Type B pancreatic cell (in vitro differentiated cells): ENCODE results near the gene ATXN7L3B. TPM values are rescaled to one million over a fixed set of nuclear protein-coding genes. Genes with fewer than 3 reads are reported as not detected.
"Not testable (repeated sequence)": the region's sequence is repeated elsewhere in the genome, so short reads cannot be mapped to it uniquely, and the experiment has no call there.

Experiments used
- DNase-seq: peaks from one replicate; pipeline ENCODE4 v3.0.0; 2021; ENCODE audit warnings: mixed read lengths; ENCODE audit not compliant: unreplicated experiment; ENCODE audit errors: extremely low spot score
- H3K27ac Mint-ChIP-seq: 2 replicates; pipeline ENCODE4 v1.8.0; 2021; ENCODE audit warnings: mild to moderate bottlenecking, mixed read lengths
- H3K27me3 Mint-ChIP-seq: 2 replicates; pipeline ENCODE4 v1.8.0; 2021; ENCODE audit warnings: mixed read lengths
- H3K36me3 Mint-ChIP-seq: 2 replicates; pipeline ENCODE4 v1.8.0; 2021; ENCODE audit warnings: mixed read lengths
- H3K4me1 Mint-ChIP-seq: one replicate; pipeline ENCODE4 v1.8.0; 2021; ENCODE audit warnings: mixed read lengths; ENCODE audit not compliant: unreplicated experiment
- H3K4me3 Mint-ChIP-seq: 2 replicates; pipeline ENCODE4 v1.8.0; 2021; ENCODE audit warnings: mild to moderate bottlenecking, mixed read lengths
- H3K9me3 Mint-ChIP-seq: 2 replicates; pipeline ENCODE4 v1.8.0; 2021; ENCODE audit warnings: mixed read lengths
- total RNA-seq: library from RNA; stranded (reverse); gene quantifications from 2 replicates; pipeline ENCODE4 v1.2.1, GENCODE V29; 2021; ENCODE audit warnings: low replicate concordance
- TF ChIP-seq, protein P1 (sequence below): fragments of 200-600 bp; sonication (generic); conservative IDR thresholded peaks from 2 replicates; pipeline ENCODE4 v1.5.0; 2021; ENCODE audit warnings: antibody characterized with exemption, mild to moderate bottlenecking

ATXN7L3B gene
- total RNA-seq, 1 donor from 2014 or later = 67.3 TPM

DNA sequence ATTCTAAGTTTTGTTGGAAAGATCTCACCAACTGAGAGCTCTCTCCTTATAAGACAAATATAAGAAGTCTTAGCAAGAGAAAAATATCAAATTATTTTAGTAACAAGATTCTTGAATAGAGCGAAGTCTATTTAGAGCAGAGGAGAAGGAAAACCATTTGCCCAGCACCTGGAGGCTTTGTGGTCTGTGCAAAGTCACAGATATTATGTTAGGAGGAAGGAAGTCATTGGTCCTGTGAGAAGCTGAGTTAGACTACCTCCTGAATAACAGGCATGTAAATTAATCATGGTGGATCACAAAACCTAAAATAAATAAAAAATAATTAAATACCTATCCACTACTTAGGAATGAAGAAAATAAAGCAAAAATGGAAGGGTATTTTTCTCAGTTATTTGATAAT is 38.4 kb upstream of the ATXN7L3B start:
- H3K4me1 Mint-ChIP-seq = no peaks in the 10 kb centered on the region
- no peaks in the 10 kb centered on the region for H3K36me3 Mint-ChIP-seq
- no peaks in the 10 kb centered on the region for H3K9me3 Mint-ChIP-seq

DNA sequence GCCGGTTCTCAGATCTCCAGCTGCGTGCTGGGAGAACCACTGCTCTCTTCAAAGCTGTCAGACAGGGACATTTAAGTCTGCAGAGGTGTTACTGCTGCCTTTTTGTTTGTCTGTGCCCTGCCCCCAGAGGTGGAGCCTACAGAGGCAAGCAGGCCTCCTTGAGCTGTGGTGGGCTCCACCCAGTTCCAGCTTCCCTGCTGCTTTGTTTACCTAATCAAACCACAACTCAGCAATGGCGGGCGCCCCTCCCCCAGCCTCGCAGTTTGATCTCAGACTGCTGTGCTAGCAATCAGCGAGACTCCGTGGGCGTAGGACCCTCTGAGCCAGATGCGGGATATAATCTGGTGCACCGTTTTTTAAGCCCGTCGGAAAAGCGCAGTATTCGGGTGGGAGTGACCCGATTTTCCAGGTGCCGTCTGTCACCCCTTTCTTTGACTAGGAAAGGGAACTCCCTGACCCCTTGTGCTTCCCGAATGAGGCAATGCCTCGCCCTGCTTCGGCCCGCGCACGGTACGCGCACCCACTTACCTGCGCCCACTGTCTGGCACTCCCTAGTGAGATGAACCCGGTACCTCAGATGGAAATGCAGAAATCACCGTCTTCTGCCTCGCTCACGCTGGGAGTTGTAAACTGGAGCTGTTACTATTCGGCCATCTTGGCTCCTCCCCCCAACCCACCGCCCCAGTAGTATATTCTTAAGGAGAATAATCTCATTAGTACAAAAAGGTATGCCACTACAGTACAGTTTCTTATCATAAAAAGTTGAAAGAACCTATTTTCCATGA is 28.6 kb upstream of the ATXN7L3B start:
- H3K36me3 Mint-ChIP-seq, DNase-seq, H3K27me3 Mint-ChIP-seq, H3K9me3 Mint-ChIP-seq, H3K4me1 Mint-ChIP-seq: not testable (repeated sequence)
- H3K27ac Mint-ChIP-seq = peak overlapping the region; percentile 78
- H3K4me3 Mint-ChIP-seq = peak overlapping the region; percentile 83

More for the DNA sequence above, 38.4 kb upstream of the ATXN7L3B start:
- no peak for DNase-seq
- H3K27ac Mint-ChIP-seq = no peak overlapping the region
- TF ChIP-seq, protein P1, sequence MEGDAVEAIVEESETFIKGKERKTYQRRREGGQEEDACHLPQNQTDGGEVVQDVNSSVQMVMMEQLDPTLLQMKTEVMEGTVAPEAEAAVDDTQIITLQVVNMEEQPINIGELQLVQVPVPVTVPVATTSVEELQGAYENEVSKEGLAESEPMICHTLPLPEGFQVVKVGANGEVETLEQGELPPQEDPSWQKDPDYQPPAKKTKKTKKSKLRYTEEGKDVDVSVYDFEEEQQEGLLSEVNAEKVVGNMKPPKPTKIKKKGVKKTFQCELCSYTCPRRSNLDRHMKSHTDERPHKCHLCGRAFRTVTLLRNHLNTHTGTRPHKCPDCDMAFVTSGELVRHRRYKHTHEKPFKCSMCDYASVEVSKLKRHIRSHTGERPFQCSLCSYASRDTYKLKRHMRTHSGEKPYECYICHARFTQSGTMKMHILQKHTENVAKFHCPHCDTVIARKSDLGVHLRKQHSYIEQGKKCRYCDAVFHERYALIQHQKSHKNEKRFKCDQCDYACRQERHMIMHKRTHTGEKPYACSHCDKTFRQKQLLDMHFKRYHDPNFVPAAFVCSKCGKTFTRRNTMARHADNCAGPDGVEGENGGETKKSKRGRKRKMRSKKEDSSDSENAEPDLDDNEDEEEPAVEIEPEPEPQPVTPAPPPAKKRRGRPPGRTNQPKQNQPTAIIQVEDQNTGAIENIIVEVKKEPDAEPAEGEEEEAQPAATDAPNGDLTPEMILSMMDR = no peak
- H3K4me3 Mint-ChIP-seq = no peak overlapping the region
- no peaks in the 10 kb centered on the region for H3K27me3 Mint-ChIP-seq

DNA sequence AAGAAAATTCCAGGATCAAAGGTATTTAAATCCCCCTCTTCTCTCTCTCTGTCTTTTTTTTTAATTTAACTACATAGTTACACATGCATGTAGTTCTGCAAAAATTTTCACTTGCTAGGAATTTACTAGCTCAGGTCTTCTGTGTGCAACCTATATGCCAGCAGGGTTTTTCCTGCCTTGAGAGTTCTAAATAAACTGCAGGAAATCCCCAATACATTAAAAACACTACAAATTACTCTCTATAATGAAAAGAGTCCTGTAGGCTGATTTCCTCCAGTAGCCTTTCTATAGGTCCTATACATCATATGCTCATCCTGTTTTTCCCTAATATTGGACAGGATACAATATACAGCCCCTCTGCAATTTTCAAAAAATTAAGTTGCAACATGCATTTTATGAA is 27.7 kb upstream of the ATXN7L3B start:
- H3K4me1 Mint-ChIP-seq = no peaks in the 10 kb centered on the region
- no peak overlapping the region for H3K27ac Mint-ChIP-seq
- H3K27me3 Mint-ChIP-seq = no peaks in the 10 kb centered on the region
- no peaks in the 10 kb centered on the region for H3K9me3 Mint-ChIP-seq
- H3K4me3 Mint-ChIP-seq = peak overlapping the region; percentile 68
- TF ChIP-seq, protein P1 = no peak
- H3K36me3 Mint-ChIP-seq = no peaks in the 10 kb centered on the region
- DNase-seq = no peak

DNA sequence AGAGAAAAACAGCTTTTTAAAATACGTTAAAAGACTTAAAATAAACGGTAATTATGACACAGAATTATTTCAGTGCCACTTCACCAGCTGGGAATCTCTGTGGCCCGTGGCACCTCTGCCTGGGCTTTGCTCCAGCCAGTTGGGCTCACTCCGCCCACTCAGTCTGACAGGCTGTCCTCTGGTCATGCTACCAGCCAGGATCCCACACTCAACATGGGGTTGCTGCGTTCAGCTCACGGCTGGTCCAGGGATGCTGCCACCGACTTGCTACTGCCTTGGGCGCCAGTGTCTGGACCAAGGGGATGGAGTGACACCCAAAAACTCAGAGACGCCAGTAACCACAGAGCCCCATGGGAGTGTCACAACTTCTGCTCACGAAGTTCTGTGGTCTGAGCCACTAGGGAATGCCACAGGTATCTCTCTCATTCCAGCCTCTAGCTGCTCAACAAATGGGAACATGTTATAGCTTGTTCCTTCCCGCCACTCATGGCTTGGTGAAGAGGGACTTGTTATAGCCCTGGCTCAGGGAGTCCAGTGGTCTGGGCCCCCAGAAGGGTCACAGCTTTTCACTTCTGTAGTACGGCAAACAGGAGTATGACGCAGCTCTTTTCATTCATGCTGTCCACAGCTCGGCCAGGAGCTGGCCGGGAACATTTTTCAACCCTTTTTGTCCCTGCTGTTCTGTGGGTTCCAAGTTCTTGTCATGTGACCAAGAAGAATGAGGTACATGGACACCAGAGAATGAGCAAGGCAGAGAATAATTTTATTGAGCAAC is 23.4 kb upstream of the ATXN7L3B start:
- Mint-ChIP-seq H3K4me1 (no peaks in the 10 kb centered on the region), H3K27me3 (peaks cover 2% of the 10 kb centered on the region), H3K27ac (no peak overlapping the region), H3K4me3 (no peak overlapping the region), H3K36me3 (no peaks in the 10 kb centered on the region), H3K9me3 (no peaks in the 10 kb centered on the region)
- no peak for DNase-seq
- TF ChIP-seq, protein P1 = no peak

DNA sequence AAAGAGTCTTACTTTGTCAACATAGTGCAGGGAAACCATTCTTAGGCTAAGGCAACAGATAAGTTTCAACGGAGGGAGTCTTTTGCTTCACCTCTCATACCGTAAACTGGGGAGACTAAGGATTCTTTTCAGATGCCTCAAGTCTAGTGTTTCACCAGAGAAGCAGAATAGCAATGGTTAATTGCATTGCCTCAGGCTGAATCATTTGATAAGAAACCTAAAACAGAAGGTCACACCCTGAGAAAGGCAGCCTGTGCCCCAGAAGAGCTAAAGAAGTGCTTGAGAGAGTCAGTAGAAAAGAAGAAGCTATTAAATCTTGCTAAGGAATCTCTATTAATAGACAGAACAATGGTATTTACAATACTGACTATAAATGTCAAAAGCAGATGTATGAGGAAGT is 21.8 kb upstream of the ATXN7L3B start:
- H3K4me1 Mint-ChIP-seq = no peaks in the 10 kb centered on the region
- no peaks in the 10 kb centered on the region for H3K36me3 Mint-ChIP-seq
- no peak overlapping the region for H3K27ac Mint-ChIP-seq
- TF ChIP-seq, protein P1 = no peak
- no peak for DNase-seq
- H3K9me3 Mint-ChIP-seq = no peaks in the 10 kb centered on the region
- H3K4me3 Mint-ChIP-seq = no peak overlapping the region
- H3K27me3 Mint-ChIP-seq = peaks cover 2% of the 10 kb centered on the region

DNA sequence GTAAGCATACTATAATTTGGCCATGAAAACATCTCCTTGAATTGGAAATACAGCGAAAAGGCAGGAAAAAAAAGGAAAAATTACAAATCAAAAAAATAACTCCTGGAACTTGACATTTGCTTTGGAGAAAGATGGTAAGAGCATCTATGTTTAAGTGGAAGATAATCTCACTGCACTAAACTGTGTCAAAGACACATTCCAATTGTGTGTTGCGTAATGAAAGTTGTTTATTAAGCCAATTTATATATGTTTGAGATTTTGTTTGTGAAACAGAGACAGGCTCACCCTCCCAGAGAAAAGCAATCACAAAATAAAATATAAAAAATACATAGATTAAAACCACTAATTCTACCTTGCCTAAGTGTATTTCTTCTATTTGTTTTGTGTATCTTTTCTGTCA is 11.1 kb upstream of the ATXN7L3B start:
- no peak for DNase-seq
- no peaks in the 10 kb centered on the region for H3K36me3 Mint-ChIP-seq
- H3K27me3 Mint-ChIP-seq = no peaks in the 10 kb centered on the region
- TF ChIP-seq, protein P1 = no peak
- no peak overlapping the region for H3K27ac Mint-ChIP-seq
- H3K9me3 Mint-ChIP-seq = no peaks in the 10 kb centered on the region
- H3K4me1 Mint-ChIP-seq = no peaks in the 10 kb centered on the region
- H3K4me3 Mint-ChIP-seq = no peak overlapping the region
